HS-5 (cell line): ENCODE data around the gene C10orf105.

Experiments used
- DNase-seq: peaks from one replicate; pipeline ENCODE4 v3.0.0-alpha.2; 2012; ENCODE audit warnings: low read depth

The C10orf105 gene

DNA sequence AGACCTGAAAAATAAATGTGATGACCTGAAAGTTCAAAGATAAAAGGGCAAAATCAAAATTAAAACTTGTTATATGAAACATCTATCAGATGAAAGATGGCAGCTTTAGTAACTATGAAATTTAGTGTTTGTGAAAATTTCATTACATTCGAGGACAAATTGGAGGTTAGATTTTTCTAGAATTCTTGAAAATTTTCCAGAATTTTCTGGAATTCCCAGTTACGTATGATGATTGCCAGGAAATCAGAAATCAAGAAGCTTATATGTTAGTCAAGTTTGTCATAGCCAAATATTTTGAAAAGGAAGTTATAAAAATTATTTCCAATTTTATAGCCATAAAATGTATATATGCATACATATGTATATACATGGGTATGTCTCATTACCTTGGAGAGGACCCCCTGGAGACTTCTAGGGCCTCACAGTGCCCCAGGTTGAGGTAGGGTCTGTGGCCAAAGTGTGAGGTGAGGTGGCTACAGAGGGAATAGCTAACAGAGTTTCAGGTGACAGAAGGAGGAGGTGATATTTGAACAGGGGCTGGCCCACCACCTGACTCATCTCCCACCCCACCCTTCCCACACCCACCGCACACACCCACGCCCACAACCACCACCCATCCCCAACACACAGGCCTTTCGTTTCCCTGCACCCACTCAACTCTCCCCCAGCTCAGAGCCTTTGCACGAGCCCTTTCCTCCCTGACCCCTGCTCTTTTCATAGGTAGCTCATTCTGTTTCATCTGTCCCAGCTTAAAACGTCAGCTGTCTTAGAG is 21.5 kb downstream of the C10orf105 start:
- no peak for DNase-seq

GRCh38 chr10:71696628-71697326 is 22.8 kb downstream of the C10orf105 start:
- no peak for DNase-seq

DNA sequence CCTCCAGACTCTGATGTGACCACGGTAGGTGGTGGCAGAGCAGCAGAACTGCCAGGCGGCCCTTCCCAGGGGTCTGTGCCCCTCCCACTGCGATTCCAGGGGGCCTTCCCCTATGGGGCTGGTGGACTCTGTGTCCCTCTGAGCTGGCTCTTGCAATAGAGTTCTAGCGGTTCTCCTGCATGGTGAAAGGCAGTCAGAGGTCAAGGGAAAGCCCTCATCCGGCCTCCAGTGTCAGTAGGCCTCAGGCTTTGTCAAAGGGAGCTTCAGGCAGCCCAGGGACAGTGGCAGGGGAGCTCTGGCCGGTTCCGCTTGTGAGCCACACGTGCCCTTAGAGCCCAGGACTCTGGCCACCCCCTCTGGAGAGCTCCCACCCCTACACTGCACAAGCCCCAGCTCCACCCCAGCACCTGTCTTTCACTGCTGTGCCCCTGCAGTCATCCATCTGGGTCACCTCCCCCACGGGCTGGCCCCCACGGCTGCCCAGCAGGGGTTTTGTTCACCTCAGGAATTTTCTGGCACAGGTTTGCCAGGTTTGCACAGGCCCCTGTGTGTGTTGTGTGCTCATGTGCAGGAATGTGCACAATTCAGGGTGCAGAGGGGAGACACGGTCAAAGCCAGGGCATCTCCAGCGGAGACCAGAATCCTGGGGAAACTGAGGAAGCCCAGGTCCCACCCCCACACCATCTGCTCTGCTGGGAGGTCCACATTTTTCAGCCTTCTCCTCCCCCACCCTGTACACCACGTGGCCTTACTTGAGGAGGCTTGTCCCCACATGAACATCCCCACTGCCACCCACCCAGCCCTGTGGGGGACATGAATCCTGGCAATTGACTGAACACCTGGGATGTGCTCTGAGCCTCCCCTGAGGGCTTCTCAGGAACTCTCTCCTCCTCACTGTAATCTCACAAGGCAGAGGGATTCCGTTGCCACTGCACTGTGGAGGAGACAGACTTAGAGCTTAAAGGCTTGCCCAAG is 23.8 kb downstream of the C10orf105 start:
- DNase-seq: no peak

GRCh38 chr10:71694567-71694968 is 25.0 kb downstream of the C10orf105 start:
- DNase-seq: no peak

DNA sequence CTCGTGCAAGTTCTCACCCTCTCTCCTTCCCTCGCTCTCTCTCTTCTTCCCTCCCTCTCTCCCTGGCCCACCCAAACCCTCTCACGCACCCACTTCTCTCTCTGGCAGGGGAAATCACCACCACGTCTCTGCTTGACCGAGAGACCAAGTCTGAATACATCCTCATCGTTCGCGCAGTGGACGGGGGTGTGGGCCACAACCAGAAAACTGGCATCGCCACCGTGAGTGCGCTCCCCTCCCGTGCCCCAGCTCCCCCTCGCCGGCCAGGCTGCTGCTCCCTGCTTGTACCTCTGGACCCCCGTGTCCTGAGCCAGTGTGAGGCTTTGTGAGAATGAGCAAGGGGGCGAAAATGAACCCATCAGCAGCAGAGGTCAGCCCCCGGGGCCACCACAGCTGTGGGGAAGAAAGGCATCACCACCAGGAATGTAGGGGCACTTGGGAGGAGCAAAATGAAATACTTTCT is 25.5 kb downstream of the C10orf105 start:
- DNase-seq: no peak

- no peak for DNase-seq
Measured at GRCh38 chr10:71693377-71693776, 26.2 kb downstream of the C10orf105 start.

- DNase-seq: no peak
Measured at GRCh38 chr10:71692598-71693306, 26.8 kb downstream of the C10orf105 start.

DNA sequence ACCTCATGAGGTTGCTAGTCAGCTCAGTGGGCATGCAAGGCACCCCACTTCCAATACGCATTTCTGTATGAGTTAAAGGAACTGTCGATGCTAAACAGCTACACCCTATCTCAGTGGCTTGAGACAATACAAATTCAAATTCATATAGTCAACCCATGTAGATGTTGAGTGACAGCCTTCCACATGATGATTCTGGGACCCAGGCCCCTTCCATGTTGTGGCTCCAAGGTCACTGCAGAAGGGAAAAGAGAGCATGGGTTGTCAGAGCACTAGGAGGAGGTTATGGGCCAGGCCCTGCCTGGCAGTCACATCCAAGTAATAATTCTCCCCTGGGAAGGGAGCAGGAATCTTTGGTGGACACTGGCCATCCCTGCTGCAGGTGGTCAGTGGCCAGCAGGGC is 28.2 kb downstream of the C10orf105 start:
- DNase-seq: no peak

DNA sequence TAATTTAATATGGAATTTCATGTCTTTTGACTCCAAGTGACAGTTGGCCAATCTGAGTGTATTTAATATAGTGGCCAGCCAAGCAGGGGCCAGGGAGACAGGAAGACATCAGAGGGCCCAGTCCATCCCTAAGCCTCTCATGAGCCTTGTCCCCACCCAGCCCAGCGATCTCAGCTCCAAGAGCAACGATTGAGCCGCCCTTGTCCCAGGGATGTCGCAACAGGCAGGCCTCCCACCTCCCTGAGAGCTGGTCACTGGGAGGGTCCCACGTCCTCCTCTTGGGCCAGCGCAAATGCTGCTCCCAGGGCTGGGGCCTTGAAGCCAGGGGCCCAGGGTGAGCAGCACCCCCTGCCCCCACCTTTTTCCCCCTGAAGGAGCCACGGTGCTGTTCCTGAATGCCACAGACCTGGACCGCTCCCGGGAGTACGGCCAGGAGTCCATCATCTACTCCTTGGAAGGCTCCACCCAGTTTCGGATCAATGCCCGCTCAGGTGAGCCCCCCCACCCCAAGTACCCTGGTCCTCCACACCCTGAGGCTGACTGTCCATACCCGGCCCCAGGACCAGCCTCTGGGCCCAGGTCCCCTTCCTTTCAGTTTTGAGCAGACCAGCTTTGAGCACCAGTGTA is 29.4 kb downstream of the C10orf105 start:
- DNase-seq: no peak

- DNase-seq: no peak
Measured at GRCh38 chr10:71688256-71688655, 31.3 kb downstream of the C10orf105 start.

DNA sequence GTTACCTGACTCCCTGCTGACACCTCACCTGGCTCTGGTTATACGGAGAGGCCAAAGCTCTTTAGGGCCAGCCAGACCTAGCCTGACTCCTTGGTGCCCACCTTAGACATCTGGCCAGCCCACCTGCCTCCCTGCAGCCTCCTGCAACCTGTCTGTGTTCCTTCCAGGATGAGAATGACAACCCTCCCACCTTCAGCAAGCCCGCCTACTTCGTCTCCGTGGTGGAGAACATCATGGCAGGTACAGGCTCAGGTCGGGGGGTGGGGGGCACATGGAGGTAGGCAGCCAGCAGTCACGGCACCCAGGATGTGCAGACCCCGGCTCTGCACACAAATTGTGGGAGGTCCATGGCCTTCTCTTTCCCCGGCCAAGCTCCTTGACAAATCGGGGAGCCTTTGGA is 32.1 kb downstream of the C10orf105 start:
- DNase-seq: no peak

- DNase-seq: no peak
Measured at GRCh38 chr10:71687077-71687476, 32.5 kb downstream of the C10orf105 start.

DNA sequence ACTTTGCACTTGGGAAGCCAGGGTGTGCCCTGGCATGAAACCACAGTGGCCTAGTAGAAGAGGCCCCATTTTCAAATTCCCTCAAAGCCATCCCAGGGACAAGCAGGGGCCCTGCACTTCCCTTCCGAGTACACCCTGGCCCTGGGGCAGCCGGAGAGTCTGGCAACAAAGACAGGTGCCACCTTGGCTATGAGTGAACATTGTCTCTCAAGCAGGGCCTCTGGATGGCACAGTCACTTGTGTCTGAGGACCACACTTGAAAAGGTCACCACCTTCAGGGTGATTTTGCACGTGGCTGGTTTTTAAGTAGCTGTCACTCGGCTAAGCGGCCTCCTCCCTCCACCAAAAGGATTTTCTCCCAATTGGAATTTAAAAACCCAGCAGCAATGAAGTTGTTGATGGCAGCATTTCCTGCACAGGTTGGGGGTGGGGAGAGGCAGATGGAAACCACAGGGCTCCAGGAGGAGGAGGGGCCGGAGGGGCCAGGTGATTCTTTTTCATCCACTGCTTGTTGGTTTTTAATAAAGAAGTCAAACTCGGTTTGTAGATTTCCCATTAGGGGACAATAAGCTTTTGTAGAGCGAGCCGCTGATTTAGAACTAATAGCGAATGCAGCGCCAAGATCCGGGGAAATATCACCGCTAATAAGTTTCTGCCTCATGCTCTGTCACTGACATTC is 33.9 kb downstream of the C10orf105 start:
- DNase-seq: no peak

GRCh38 chr10:71684356-71685173 is 35.0 kb downstream of the C10orf105 start:
- DNase-seq: no peak

DNA sequence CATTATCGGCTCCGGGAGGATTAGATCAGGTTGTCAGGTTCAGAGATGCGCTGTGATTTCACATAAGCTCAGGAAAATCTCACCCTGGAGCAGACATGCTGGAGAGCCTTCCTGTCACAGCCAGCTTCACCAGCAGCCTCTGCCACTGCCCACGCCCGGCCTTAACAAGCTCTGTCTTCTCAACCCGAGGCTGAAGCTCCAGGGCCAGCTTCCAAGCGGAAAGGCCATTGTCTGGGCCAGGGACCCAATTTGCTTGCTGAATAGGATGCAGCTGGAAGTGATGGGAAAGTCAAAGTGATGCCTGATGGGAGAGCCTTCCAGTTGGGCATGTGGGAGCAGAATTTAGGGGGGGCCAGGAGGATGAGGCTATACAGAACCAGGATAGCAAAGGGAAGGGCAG is 36.3 kb downstream of the C10orf105 start:
- no peak for DNase-seq

- DNase-seq: no peak
Measured at GRCh38 chr10:71681977-71682376, 37.6 kb downstream of the C10orf105 start.

DNA sequence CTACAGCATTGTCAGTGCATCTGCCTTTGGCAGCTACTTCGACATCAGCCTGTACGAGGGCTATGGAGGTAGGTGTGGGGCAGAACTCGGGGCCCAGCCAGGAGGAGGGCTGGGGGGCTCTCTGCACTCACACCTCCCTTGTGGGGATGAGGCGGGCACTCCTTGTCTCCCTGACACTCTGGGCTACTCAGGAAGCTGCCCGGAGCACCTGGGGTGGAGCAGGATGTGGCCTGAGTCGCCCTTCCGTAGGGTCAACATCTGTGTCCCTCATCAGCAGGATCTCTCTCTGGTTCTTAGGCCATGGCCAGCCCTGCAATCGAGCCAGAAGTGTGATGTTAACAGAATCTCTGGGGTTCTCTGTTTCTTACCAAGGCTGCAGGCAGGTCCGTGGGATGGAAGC is 40.2 kb downstream of the C10orf105 start:
- DNase-seq: no peak

- DNase-seq: no peak
Measured at GRCh38 chr10:71678057-71678805, 41.3 kb downstream of the C10orf105 start.

DNA sequence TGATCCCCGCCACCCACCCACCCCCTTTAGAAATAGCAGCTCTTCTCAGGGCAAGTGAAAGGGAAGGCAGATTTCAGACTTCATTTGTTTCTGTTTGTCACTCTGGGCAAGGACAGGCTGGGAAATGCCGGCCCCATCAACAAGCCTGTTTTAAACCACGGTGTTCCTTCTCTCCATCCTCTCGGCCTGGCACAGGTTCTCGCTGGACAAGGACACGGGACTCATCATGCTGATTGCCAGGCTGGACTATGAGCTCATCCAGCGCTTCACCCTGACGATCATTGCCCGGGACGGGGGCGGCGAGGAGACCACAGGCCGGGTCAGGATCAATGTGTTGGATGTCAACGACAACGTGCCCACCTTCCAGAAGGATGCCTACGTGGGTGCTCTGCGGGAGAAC is 42.3 kb downstream of the C10orf105 start:
- no peak for DNase-seq
